PC-9 (cell line): ENCODE results near the gene STBD1.

Experiments used
- EZH2 ChIP-seq: fragments of 200-600 bp; sonication (generic); IDR thresholded peaks from 2 replicates; pipeline ENCODE4 v1.8.0; 2017; ENCODE audit warnings: antibody characterized with exemption, low read depth
- TF ChIP-seq, protein P1 (sequence below): fragments of 200-600 bp; sonication (generic); conservative IDR thresholded peaks from 2 replicates; pipeline ENCODE4 v1.6.1; 2017; ENCODE audit warnings: mixed run types, antibody characterized with exemption, mild to moderate bottlenecking, moderate library complexity

DNA sequence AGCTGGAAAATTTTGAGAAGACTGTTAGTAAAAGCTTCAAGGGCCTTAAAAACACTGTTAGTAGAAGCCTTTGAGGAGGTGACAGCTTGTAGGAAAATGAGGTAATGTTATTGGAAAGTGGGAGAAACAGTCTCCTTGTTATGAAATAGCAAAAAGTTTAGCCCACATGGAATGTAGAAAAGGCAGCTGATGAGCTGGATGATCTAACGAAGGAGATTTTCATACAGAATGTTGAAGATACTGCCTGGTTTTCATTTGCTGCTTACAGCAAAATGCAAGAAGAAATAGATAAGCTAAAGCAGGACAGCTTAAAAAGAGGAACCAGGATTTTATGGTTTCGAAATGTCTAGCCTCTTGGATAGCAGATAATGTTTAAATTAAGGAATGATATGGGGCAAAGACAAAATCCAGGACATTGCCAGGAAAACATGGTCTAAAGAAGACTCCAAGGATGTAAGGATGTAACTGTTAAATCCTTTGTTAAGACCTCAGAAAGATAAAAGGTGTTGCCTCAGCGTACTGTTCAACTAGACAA, 10.2 kb upstream of the STBD1 start:
- TF ChIP-seq, protein P1, sequence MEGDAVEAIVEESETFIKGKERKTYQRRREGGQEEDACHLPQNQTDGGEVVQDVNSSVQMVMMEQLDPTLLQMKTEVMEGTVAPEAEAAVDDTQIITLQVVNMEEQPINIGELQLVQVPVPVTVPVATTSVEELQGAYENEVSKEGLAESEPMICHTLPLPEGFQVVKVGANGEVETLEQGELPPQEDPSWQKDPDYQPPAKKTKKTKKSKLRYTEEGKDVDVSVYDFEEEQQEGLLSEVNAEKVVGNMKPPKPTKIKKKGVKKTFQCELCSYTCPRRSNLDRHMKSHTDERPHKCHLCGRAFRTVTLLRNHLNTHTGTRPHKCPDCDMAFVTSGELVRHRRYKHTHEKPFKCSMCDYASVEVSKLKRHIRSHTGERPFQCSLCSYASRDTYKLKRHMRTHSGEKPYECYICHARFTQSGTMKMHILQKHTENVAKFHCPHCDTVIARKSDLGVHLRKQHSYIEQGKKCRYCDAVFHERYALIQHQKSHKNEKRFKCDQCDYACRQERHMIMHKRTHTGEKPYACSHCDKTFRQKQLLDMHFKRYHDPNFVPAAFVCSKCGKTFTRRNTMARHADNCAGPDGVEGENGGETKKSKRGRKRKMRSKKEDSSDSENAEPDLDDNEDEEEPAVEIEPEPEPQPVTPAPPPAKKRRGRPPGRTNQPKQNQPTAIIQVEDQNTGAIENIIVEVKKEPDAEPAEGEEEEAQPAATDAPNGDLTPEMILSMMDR: no peak
- no peak for TF ChIP-seq EZH2
